ENCODE measurements around the gene NBDY. TPM values are rescaled to one million over a fixed set of nuclear protein-coding genes. Genes with fewer than 3 reads are reported as not detected.
"Not testable (repeated sequence)": the region's sequence is repeated elsewhere in the genome, so short reads cannot be mapped to it uniquely, and the experiment has no call there.

Gene NBDY, protein sequence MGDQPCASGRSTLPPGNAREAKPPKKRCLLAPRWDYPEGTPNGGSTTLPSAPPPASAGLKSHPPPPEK
- total RNA-seq (2021) = 46.8 and 53.1 TPM in 2 replicates
- percentile 67 among the genes with signal in this experiment for Bru-seq, nascent RNA
- percentile 63 among the genes with signal in this experiment for BruChase-seq, experiment 1, labeled RNA remaining after a 2-hour chase
- percentile 63 among the genes with signal in this experiment for BruChase-seq, experiment 2, labeled RNA remaining after a 6-hour chase
- long read RNA-seq, transcript NBDY-201 (3 exons, 1,529 nt) = major isoform, 75 of 85 reads
- long read RNA-seq, partial matches to known transcripts = 0 of 85 reads
- long read RNA-seq, other reads (novel, unspliced or antisense) = 10 of 85 reads

DNA sequence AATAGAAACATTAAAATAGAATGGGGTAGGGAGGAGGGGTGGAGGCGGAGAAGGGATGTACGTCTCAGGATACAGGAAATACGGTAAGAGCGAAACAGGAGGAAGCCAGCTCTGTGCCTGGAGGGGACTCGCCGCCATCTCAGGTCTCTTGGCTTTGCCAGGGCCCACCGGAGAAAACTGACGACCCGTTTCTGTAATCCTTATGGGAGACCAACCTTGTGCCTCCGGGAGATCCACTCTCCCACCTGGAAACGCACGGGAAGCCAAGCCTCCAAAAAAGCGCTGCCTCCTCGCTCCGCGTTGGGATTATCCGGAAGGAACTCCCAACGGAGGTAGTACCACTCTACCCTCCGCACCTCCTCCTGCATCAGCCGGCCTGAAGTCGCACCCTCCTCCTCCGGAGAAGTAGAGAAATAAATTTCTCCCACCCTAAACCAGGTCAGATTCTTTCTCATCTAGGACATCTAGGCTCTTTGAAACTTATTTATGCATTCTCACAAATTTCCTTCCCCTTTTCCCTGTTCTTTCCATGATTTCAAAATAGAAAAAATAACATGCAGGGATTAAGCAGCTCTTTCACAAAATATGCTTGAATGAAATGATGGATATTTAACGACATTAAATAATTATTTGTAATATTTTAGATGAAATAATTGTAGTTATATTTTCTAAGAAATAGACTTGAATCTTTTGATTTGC is at the start of gene NBDY:
TSS of gene NBDY (plus strand) at position 92 of the 699 bp plus-strand sequence. CDS start at position 203, 111 bp downstream.
- ChIA-PET CTCF (no interaction called here), POLR2A (ENCODE audit: low non-redundant PET) (no interaction called here)
- Histone ChIP-seq H3K27me3 (replicated peaks; ENCODE audit: insufficient read depth, low read depth, low read length, poor library complexity) (no peaks in the 10 kb centered on the region), H3K9me3 (ENCODE audit: low read depth, low read length, poor library complexity, severe bottlenecking) (no peaks in the 10 kb centered on the region), H3K4me3 (ENCODE audit: low read depth, low read length, poor library complexity, severe bottlenecking) (peak within 1 kb of the TSS; percentile 56), H3K27ac (ENCODE audit: low read depth, low read length, poor library complexity, severe bottlenecking) (peak within 1 kb of the TSS; percentile 69), H3K4me1 (ENCODE audit: insufficient read depth, low read length, poor library complexity, severe bottlenecking) (peaks cover 4% of the 10 kb centered on the region), H3K36me3 (ENCODE audit: insufficient read depth, low read length, poor library complexity, severe bottlenecking) (no peaks in the 10 kb centered on the region)
- no peak for TF ChIP-seq EZH2 (IDR thresholded peaks at IDR 0.05; ENCODE audit: borderline replicate concordance, low read depth, low read length, poor library complexity, severe bottlenecking)
- TF ChIP-seq, protein P1, sequence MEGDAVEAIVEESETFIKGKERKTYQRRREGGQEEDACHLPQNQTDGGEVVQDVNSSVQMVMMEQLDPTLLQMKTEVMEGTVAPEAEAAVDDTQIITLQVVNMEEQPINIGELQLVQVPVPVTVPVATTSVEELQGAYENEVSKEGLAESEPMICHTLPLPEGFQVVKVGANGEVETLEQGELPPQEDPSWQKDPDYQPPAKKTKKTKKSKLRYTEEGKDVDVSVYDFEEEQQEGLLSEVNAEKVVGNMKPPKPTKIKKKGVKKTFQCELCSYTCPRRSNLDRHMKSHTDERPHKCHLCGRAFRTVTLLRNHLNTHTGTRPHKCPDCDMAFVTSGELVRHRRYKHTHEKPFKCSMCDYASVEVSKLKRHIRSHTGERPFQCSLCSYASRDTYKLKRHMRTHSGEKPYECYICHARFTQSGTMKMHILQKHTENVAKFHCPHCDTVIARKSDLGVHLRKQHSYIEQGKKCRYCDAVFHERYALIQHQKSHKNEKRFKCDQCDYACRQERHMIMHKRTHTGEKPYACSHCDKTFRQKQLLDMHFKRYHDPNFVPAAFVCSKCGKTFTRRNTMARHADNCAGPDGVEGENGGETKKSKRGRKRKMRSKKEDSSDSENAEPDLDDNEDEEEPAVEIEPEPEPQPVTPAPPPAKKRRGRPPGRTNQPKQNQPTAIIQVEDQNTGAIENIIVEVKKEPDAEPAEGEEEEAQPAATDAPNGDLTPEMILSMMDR (conservative IDR thresholded peaks at IDR 0.05; ENCODE audit: low read depth, low read length) = no peak
- intact Hi-C loops (cut with micrococcal nuclease; ENCODE audit: unreplicated experiment) = loop anchor here (2.0 to 5.0 kb wide), 3 partner anchors 166 to 1592 kb away; partner anchors contain the start of gene UBQLN2
- DNase-seq (ENCODE audit: low spot score) = peak; percentile 64
- no TSS peak for BruUV-seq (replicated peaks)

DNA sequence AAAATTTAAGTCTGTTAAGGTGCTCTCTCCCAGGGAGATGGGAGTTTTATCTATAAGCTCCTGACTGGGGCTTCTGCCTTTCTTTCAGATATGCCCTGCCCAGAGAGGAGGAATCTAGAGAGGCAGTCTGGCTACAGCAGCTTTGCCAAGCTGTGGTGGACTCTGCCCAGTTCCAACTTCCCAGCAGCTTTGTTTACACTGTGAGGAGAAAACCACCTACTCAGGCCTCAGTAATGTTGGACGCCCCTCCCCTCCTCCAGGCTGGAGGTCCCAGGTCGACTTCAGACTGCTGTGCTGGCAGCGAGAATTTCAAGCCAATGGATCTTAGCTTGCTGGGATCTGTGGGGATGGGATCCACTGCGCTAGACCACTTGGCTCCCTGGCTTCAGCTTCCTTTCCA is 24.5 kb upstream of the NBDY start:
- H3K36me3 ChIP-seq (ENCODE audit: insufficient read depth, low read length, poor library complexity, severe bottlenecking); H3K9me3 ChIP-seq (ENCODE audit: low read depth, low read length, poor library complexity, severe bottlenecking); BruUV-seq (replicated peaks); CTCF ChIA-PET; H3K27ac ChIP-seq (ENCODE audit: low read depth, low read length, poor library complexity, severe bottlenecking); H3K4me3 ChIP-seq (ENCODE audit: low read depth, low read length, poor library complexity, severe bottlenecking); H3K27me3 ChIP-seq (replicated peaks; ENCODE audit: insufficient read depth, low read depth, low read length, poor library complexity); intact Hi-C loops (cut with micrococcal nuclease; ENCODE audit: unreplicated experiment); H3K4me1 ChIP-seq (ENCODE audit: insufficient read depth, low read length, poor library complexity, severe bottlenecking); DNase-seq (ENCODE audit: low spot score); POLR2A ChIA-PET (ENCODE audit: low non-redundant PET): not testable (repeated sequence)

DNA sequence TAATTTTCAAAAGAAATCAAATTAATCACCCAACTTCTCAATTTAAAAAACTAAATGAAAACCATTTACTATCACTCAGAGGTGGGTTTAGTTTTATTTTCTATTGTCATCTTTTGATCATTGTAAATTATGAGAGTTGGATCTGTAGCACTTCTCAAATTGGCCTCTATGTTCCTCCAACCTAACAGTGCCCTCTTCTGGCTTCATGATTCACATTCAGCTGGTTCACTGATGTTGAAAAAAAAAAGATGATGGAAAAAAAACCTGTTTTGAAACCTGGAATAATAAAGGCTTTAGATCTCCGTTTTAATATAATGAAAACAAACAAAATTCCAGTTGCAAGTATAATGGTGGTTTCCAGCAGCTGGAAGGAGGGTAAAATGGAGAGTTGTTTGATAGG is 2.4 kb upstream of the NBDY start:
- H3K4me1 ChIP-seq (ENCODE audit: insufficient read depth, low read length, poor library complexity, severe bottlenecking) = peaks cover 4% of the 10 kb centered on the region
- ChIA-PET CTCF (no interaction called here), POLR2A (ENCODE audit: low non-redundant PET) (no interaction called here)
- intact Hi-C loops (cut with micrococcal nuclease; ENCODE audit: unreplicated experiment) = loop anchor here (5.0 kb wide), 2 partner anchors 444 to 1589 kb away; no protein-coding TSS in a partner anchor
- peaks cover 2% of the 10 kb centered on the region for H3K27me3 ChIP-seq (replicated peaks; ENCODE audit: insufficient read depth, low read depth, low read length, poor library complexity)
- no peaks in the 10 kb centered on the region for H3K36me3 ChIP-seq (ENCODE audit: insufficient read depth, low read length, poor library complexity, severe bottlenecking)
- TF ChIP-seq, protein P1 (conservative IDR thresholded peaks at IDR 0.05; ENCODE audit: low read depth, low read length) = peak; percentile 77
- no peak for TF ChIP-seq EZH2 (IDR thresholded peaks at IDR 0.05; ENCODE audit: borderline replicate concordance, low read depth, low read length, poor library complexity, severe bottlenecking)
- no peak overlapping the region for H3K27ac ChIP-seq (ENCODE audit: low read depth, low read length, poor library complexity, severe bottlenecking)
- H3K9me3 ChIP-seq (ENCODE audit: low read depth, low read length, poor library complexity, severe bottlenecking) = no peaks in the 10 kb centered on the region
- DNase-seq (ENCODE audit: low spot score) = peak; percentile 65
- BruUV-seq (replicated peaks) = no TSS peak
- no peak overlapping the region for H3K4me3 ChIP-seq (ENCODE audit: low read depth, low read length, poor library complexity, severe bottlenecking)

All from A673 (cell line).